B cell (primary cell): Measurements from ENCODE around the gene RNF10. TPM values are rescaled to one million over a fixed set of nuclear protein-coding genes. Genes with fewer than 3 reads are reported as not detected.
A peak's percentile ranks its signal among the peaks of the same experiment; 100 is the strongest.

Experiments
- ATAC-seq: fragments of 200-7000 bp; cut with Tn5 transposase; one replicate; pipeline ENCODE4 v1.10.0; 2021; ENCODE audit warnings: low read depth, mild to moderate bottlenecking, moderate number of reproducible peaks, moderate library complexity
- CTCF ChIA-PET: fragments of 350-600 bp; sonication (Branson Sonifier 250); formaldehyde crosslinking; loops from one replicate; lab custom pipeline; 2021; ENCODE audit warnings: antibody characterized with exemption, inconsistent platforms; lab: Charles Lee
- POLR2A ChIA-PET: fragments of 350-600 bp; sonication (Branson Sonifier 250); formaldehyde crosslinking; loops from one replicate; lab custom pipeline; 2021; ENCODE audit warnings: antibody characterized with exemption; lab: Charles Lee
- DNase-seq: peaks from one replicate; pipeline ENCODE4 v3.0.0; 2013
- H2AFZ ChIP-seq: 2 replicates; pipeline ENCODE4 v1.6.1; 2012; ENCODE audit warnings: mild to moderate bottlenecking, low read depth, low read length; ENCODE audit not compliant: insufficient read depth, poor library complexity, severe bottlenecking
- H3K27ac ChIP-seq, 2 donors: 1 replicate in 1 of 2; 2 replicates in 1 of 2; pipeline ENCODE4 v1.5.1; 2012 to 2013; ENCODE audit warnings: low read length in 2 of 2, mild to moderate bottlenecking in 2 of 2, moderate library complexity in 1 of 2
- H3K27me3 ChIP-seq, 4 experiments: fragments of 200-600 bp in 1 of 4; sonication (generic) in 1 of 4; replicated peaks in 1 of 4; 1 replicate in 2 of 4; 2 replicates in 2 of 4; pipeline versions ENCODE4 v1.6.1 to v1.7.0; 2013 to 2016; ENCODE audit warnings: low read length in 3 of 4, mild to moderate bottlenecking in 2 of 4, mixed read lengths in 1 of 4, moderate library complexity in 1 of 4; ENCODE audit not compliant: insufficient read depth in 4 of 4, control insufficient read depth in 3 of 4; ENCODE audit errors: control extremely low read depth in 1 of 4
- H3K36me3 ChIP-seq, 2 experiments: replicated peaks in 1 of 2; 1 replicate in 1 of 2; 2 replicates in 1 of 2; pipeline versions ENCODE4 v1.6.1 to v1.7.1; 2013; ENCODE audit warnings: low read length in 1 of 2; ENCODE audit not compliant: insufficient read depth in 2 of 2, control insufficient read depth in 1 of 2; ENCODE audit errors: control extremely low read depth in 1 of 2, extremely low read depth in 1 of 2
- H3K4me1 ChIP-seq, 2 donors: fragments of 200-600 bp in 1 of 2; sonication (generic) in 1 of 2; 1 replicate in 1 of 2; 2 replicates in 1 of 2; pipeline versions ENCODE4 v1.5.1 to v1.6.1; 2013 to 2017; ENCODE audit warnings: low read length in 2 of 2; ENCODE audit not compliant: control insufficient read depth in 2 of 2, insufficient read depth in 2 of 2
- H3K4me2 ChIP-seq: replicated peaks from 2 replicates; pipeline ENCODE3; 2012; ENCODE audit warnings: mild to moderate bottlenecking, low read depth, low read length; ENCODE audit not compliant: poor library complexity, severe bottlenecking
- H3K4me3 ChIP-seq, 5 experiments: fragments of 200-600 bp in 1 of 5; sonication (generic) in 1 of 5; 1 replicate in 3 of 5; 2 replicates in 2 of 5; pipeline versions ENCODE4 v1.5.1 to v1.7.0; 2011 to 2016; ENCODE audit warnings: low read length in 4 of 5, mild to moderate bottlenecking in 4 of 5, low read depth in 2 of 5, control low read depth in 1 of 5, moderate library complexity in 1 of 5; ENCODE audit not compliant: insufficient read depth in 1 of 5; ENCODE audit errors: control extremely low read depth in 1 of 5, extremely low read depth in 1 of 5
- H3K79me2 ChIP-seq: fragments of 200-600 bp; sonication (generic); one replicate; pipeline ENCODE4 v1.6.0; 2016; ENCODE audit warnings: low read length; ENCODE audit not compliant: control insufficient read depth, insufficient read depth
- H3K9ac ChIP-seq: fragments of 200-600 bp; sonication (generic); 2 replicates; pipeline ENCODE4 v1.6.1; 2017; ENCODE audit warnings: mild to moderate bottlenecking, low read length, moderate library complexity
- H3K9me3 ChIP-seq, 3 donors: one replicate each; pipeline versions ENCODE4 v1.6.1 to v1.7.1; 2013; ENCODE audit warnings: low read length in 2 of 3; ENCODE audit not compliant: control insufficient read depth in 2 of 3, insufficient read depth in 1 of 3; ENCODE audit errors: control extremely low read depth in 1 of 3
- H4K20me1 ChIP-seq: 2 replicates; pipeline ENCODE4 v1.6.0; 2012; ENCODE audit warnings: mild to moderate bottlenecking, low read length; ENCODE audit not compliant: insufficient read depth, control insufficient read depth, poor library complexity, severe bottlenecking
- H3K27ac Mint-ChIP-seq: one replicate; pipeline ENCODE4 v1.8.0; 2021; ENCODE audit warnings: mixed read lengths
- H3K27me3 Mint-ChIP-seq: one replicate; pipeline ENCODE4 v1.8.0; 2021; ENCODE audit warnings: mixed read lengths
- H3K4me1 Mint-ChIP-seq: one replicate; pipeline ENCODE4 v1.8.0; 2021; ENCODE audit warnings: mixed read lengths
- H3K4me3 Mint-ChIP-seq: one replicate; pipeline ENCODE4 v1.8.0; 2021; ENCODE audit warnings: mixed read lengths
- H3K9me3 Mint-ChIP-seq: one replicate; pipeline ENCODE4 v1.8.0; 2022; ENCODE audit warnings: mixed read lengths; ENCODE audit not compliant: insufficient read depth
- CTCF ChIP-seq: fragments of 200-600 bp; IDR thresholded peaks from one replicate; pipeline ENCODE4 v1.8.0; 2022; ENCODE audit warnings: antibody characterized with exemption, mild to moderate bottlenecking
- EZH2 ChIP-seq: IDR thresholded peaks from 2 replicates; pipeline ENCODE4 v1.6.1; 2012; ENCODE audit warnings: borderline replicate concordance, low read depth, mild to moderate bottlenecking, moderate library complexity, low read length; ENCODE audit not compliant: insufficient read depth, poor library complexity, severe bottlenecking
- WGBS: methylation state at CpG from one replicate; pipeline ENCODE4 v1.1.5; 2013; ENCODE audit warnings: missing lambda C conversion rate; ENCODE audit not compliant: insufficient coverage; 5-methylcytosine and 5-hydroxymethylcytosine counted together
- intact Hi-C: fragments of 100-400 bp; cut with micrococcal nuclease; formaldehyde crosslinking; loops from one replicate; pipeline ENCODE4 v1.10.0; 2022
- polyA plus RNA-seq: library from polyadenylated mRNA; depleted of rRNA; stranded (reverse); fragments of >200 nt; gene quantifications from 2 replicates; pipeline ENCODE4 v1.2.3, GENCODE V29; 2012
- total RNA-seq, 2 donors: library from RNA; stranded (reverse); fragments of 120-200 nt in 1 of 2; gene quantifications; 1 replicate in 1 of 2; 2 replicates in 1 of 2; pipeline versions ENCODE4 v1.2.3 to v1.2.4, GENCODE V29; 2013 to 2022

RNF10 gene
- total and polyA plus RNA-seq, 2 donors (not counting 1 experiment from before 2014, with no cell fraction given) = 163 to 236 TPM

DNA sequence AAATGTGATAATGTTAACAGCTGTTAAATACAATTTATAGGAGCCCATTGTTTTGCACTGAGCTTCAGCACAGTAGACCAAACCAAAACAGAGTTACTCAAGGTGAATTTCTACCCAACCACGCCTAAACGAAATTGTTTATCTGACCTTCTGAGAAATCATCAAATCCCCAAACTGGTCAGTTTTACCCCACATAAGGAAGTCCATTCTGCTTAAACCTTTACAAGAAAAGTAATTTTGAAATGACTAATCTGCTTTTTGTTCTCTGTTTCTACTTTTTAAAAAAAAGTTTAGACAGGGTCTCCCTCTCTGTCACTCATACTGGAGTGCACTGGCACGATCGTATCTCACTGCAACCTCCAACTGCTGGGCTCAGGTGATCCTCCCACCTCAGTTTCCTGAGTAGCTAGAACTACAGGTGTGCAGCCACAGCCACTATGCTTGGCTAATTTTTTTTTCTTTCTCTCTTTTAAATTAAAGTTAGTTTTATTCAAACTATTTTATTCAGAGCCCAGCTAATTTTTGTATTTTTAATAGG lies 1.4 kb upstream of the RNF10 start:
- Histone ChIP-seq H3K36me3 (peaks cover 0 to 3% of the 10 kb centered on the region in 2 experiments), H3K79me2 (peaks cover 58% of the 10 kb centered on the region), H3K27ac (no peak overlapping the region), H3K27me3 (no peaks in the 10 kb centered on the region), H3K9me3 (no peaks in the 10 kb centered on the region), H3K4me1 (peaks cover 36 to 48% of the 10 kb centered on the region in 2 donors), H3K9ac (no peak overlapping the region), H2AFZ (no peak overlapping the region), H4K20me1 (peaks cover 35% of the 10 kb centered on the region), H3K4me3 (no peak overlapping the region), H3K4me2 (no peak overlapping the region)
- POLR2A ChIA-PET = no interaction called here
- intact Hi-C loops = no loop called here
- peaks cover 51% of the 10 kb centered on the region for H3K4me1 Mint-ChIP-seq
- CTCF ChIA-PET = no interaction called here
- 59% methylated on average over 4 of the region's 4 CpGs for whole genome bisulfite sequencing
- ATAC-seq = no peak
- no peak overlapping the region for H3K4me3 Mint-ChIP-seq
- H3K9me3 Mint-ChIP-seq = no peaks in the 10 kb centered on the region
- TF ChIP-seq CTCF (no peak), EZH2 (no peak)
- DNase-seq = no peak
- H3K27me3 Mint-ChIP-seq = no peaks in the 10 kb centered on the region
- H3K27ac Mint-ChIP-seq = peak overlapping the region; percentile 59
